Putamen (tissue), 1 donor: Measurements from ENCODE around the gene ATP2B1.
"Not testable (repeated sequence)": the region's sequence is repeated elsewhere in the genome, so short reads cannot be mapped to it uniquely, and the experiment has no call there.

Experiments used
- DNase-seq: peaks from one replicate; pipeline ENCODE4 v3.0.0-alpha.2; 2016; ENCODE audit warnings: low spot score

Gene ATP2B1

GRCh38 chr12:89712706-89713105 is 4.1 kb upstream of the ATP2B1 start:
- peak; percentile 50 for DNase-seq

GRCh38 chr12:89710873-89711750 is 2.5 kb upstream of the ATP2B1 start:
- DNase-seq = no peak

GRCh38 chr12:89709995-89710872 is 1.6 kb upstream of the ATP2B1 start:
- DNase-seq = no peak

GRCh38 chr12:89709157-89709994 is 738 bp upstream of the ATP2B1 start:
- peak; percentile 99 for DNase-seq

GRCh38 chr12:89707703-89708564 is 704 bp downstream of the ATP2B1 start:
- no peak for DNase-seq

GRCh38 chr12:89706986-89707702 is 1.5 kb downstream of the ATP2B1 start:
- DNase-seq = no peak

GRCh38 chr12:89706551-89706950 is 2.1 kb downstream of the ATP2B1 start:
- no peak for DNase-seq

- no peak for DNase-seq
Measured at GRCh38 chr12:89704457-89704856, 4.2 kb downstream of the ATP2B1 start.

- no peak for DNase-seq
Measured at GRCh38 chr12:89703768-89704167, 4.9 kb downstream of the ATP2B1 start.

GRCh38 chr12:89702503-89702902 is 6.1 kb downstream of the ATP2B1 start:
- no peak for DNase-seq

- no peak for DNase-seq
Measured at GRCh38 chr12:89701606-89702206, 6.9 kb downstream of the ATP2B1 start.

GRCh38 chr12:89700191-89700810 is 8.3 kb downstream of the ATP2B1 start:
- DNase-seq = no peak

- DNase-seq = no peak
Measured at GRCh38 chr12:89698607-89699006, 10.0 kb downstream of the ATP2B1 start.

- not testable (repeated sequence) for DNase-seq
Measured at GRCh38 chr12:89697728-89698127, 10.9 kb downstream of the ATP2B1 start.

GRCh38 chr12:89697296-89697695 is 11.3 kb downstream of the ATP2B1 start:
- no peak for DNase-seq

GRCh38 chr12:89695830-89696229 is 12.8 kb downstream of the ATP2B1 start:
- no peak for DNase-seq

GRCh38 chr12:89695100-89695499 is 13.5 kb downstream of the ATP2B1 start:
- no peak for DNase-seq

- no peak for DNase-seq
Measured at GRCh38 chr12:89694542-89694941, 14.1 kb downstream of the ATP2B1 start.

- DNase-seq = no peak
Measured at GRCh38 chr12:89693639-89694202, 14.9 kb downstream of the ATP2B1 start.
